A549 (cell line): ENCODE measurements around the gene TGFBRAP1. TPM values are rescaled to one million over a fixed set of nuclear protein-coding genes. Genes with fewer than 3 reads are reported as not detected.

Experiments used
- ATAC-seq, 2 experiments: fragments of 200-7000 bp in 1 of 2; fragments of >200 bp in 1 of 2; cut with Nextera tagmentation in 1 of 2; cut with Tn5 transposase in 1 of 2; 3 replicates each; pipeline versions ENCODE4 v1.8.0 to v1.9.1; 2018 to 2020; ENCODE audit warnings: mild to moderate bottlenecking in 1 of 2, moderate library complexity in 1 of 2
- CTCF ChIA-PET: fragments of 300-600 bp; sonication (Branson Sonifier 250); formaldehyde crosslinking; extraction: SDS; loops from one replicate; lab custom pipeline; 2021; ENCODE audit warnings: antibody characterized with exemption, inconsistent platforms; lab: Yijun Ruan, JAX
- POLR2A ChIA-PET: fragments of 350-600 bp; formaldehyde crosslinking; extraction: SDS; loops from one replicate; lab custom pipeline; 2021; ENCODE audit warnings: antibody characterized with exemption, inconsistent platforms; lab: Yijun Ruan, JAX
- DNase-seq, 2 experiments: peaks; one replicate each; pipeline versions ENCODE4 v3.0.0 to v3.0.0-alpha.2; 2011 to 2016; ENCODE audit warnings: low read depth in 1 of 2, low spot score in 1 of 2
- FAIRE-seq: peaks from 2 replicates; lab custom pipeline; 2011; peaks lifted over from hg19 to GRCh38; lab: Jason Lieb, UNC
- H3K27ac ChIP-seq, 2 experiments: fragments of >200 bp; sonication (Bioruptor Twin); formaldehyde crosslinking; 3 replicates each; pipeline ENCODE4 v1.5.1; 2016 to 2017
- H3K4me1 ChIP-seq: fragments of >200 bp; sonication (Bioruptor Twin); formaldehyde crosslinking; 3 replicates; pipeline ENCODE4 v1.6.1; 2016
- H3K4me2 ChIP-seq: fragments of >200 bp; sonication (Bioruptor Twin); formaldehyde crosslinking; 3 replicates; pipeline ENCODE4 v1.6.1; 2016
- H3K4me3 ChIP-seq: fragments of >200 bp; sonication (Bioruptor Twin); formaldehyde crosslinking; 3 replicates; pipeline ENCODE4 v1.5.1; 2016
- H3K9me3 ChIP-seq: fragments of >200 bp; sonication (Bioruptor Twin); formaldehyde crosslinking; 3 replicates; pipeline ENCODE4 v1.6.1; 2016
- CBX8 ChIP-seq: fragments of 200-600 bp; sonication (generic); IDR thresholded peaks from 2 replicates; pipeline ENCODE4 v1.6.1; 2016
- CEBPB ChIP-seq, 2 experiments: fragments of >200 bp in 1 of 2; sonication (Bioruptor Twin) in 1 of 2; formaldehyde crosslinking in 1 of 2; IDR thresholded peaks; 2 replicates each; pipeline ENCODE4 v1.6.1; 2012 to 2016
- CHD2 ChIP-seq: fragments of 150-350 bp; IDR thresholded peaks from 2 replicates; pipeline ENCODE4 v1.6.1; 2014; ENCODE audit warnings: low read length; ENCODE audit not compliant: partially characterized antibody
- EHF ChIP-seq: fragments of 250-450 bp; sonication (Bioruptor Pico); IDR thresholded peaks from 2 replicates; pipeline ENCODE4 v1.5.0; 2020; ENCODE audit warnings: mild to moderate bottlenecking
- EP300 ChIP-seq, 2 experiments: fragments of >200 bp; sonication (Bioruptor Twin); formaldehyde crosslinking; IDR thresholded peaks; 2 replicates in 1 of 2; 3 replicates in 1 of 2; pipeline ENCODE4 v1.6.1; 2016 to 2017
- FOSB ChIP-seq: fragments of 250-450 bp; sonication (Bioruptor Pico); IDR thresholded peaks from 2 replicates; pipeline ENCODE4 v1.5.0; 2020; ENCODE audit warnings: mild to moderate bottlenecking, moderate library complexity
- FOSL2 ChIP-seq, 2 experiments: fragments of 450-650 bp in 1 of 2; fragments of >200 bp in 1 of 2; sonication (Bioruptor Twin) in 1 of 2; formaldehyde crosslinking; IDR thresholded peaks; 2 replicates each; pipeline versions ENCODE4 v1.5.0 to v1.6.1; 2016 to 2020; ENCODE audit warnings: mild to moderate bottlenecking in 1 of 2, moderate library complexity in 1 of 2
- FOXS1 ChIP-seq: fragments of 250-450 bp; sonication (Bioruptor Pico); IDR thresholded peaks from 2 replicates; pipeline ENCODE4 v1.5.0; 2020; ENCODE audit warnings: mild to moderate bottlenecking, moderate library complexity
- GATA3 ChIP-seq: IDR thresholded peaks from 2 replicates; pipeline ENCODE4 v1.6.1; 2012; ENCODE audit warnings: borderline replicate concordance
- HDAC2 ChIP-seq: fragments of 200-600 bp; sonication (generic); IDR thresholded peaks from 2 replicates; pipeline ENCODE4 v1.6.1; 2016
- HEYL ChIP-seq: fragments of 250-450 bp; sonication (Bioruptor Pico); IDR thresholded peaks from 2 replicates; pipeline ENCODE4 v1.8.0; 2021; ENCODE audit warnings: mild to moderate bottlenecking, moderate library complexity
- HOXA7 ChIP-seq: fragments of 250-450 bp; sonication (Bioruptor Pico); IDR thresholded peaks from 2 replicates; pipeline ENCODE4 v1.5.0; 2020; ENCODE audit warnings: mild to moderate bottlenecking, moderate library complexity
- JUNB ChIP-seq: fragments of >200 bp; sonication (Bioruptor Twin); formaldehyde crosslinking; IDR thresholded peaks from 2 replicates; pipeline ENCODE4 v1.6.1; 2016
- MAX ChIP-seq: IDR thresholded peaks from 2 replicates; pipeline ENCODE4 v1.6.1; 2012
- NFE2L2 ChIP-seq: fragments of 150-350 bp; conservative IDR thresholded peaks from 2 replicates; pipeline ENCODE4 v1.6.1; 2014; ENCODE audit warnings: low read length
- NPAS2 ChIP-seq: fragments of 250-450 bp; sonication (Bioruptor Pico); IDR thresholded peaks from 2 replicates; pipeline ENCODE4 v1.8.0; 2022; ENCODE audit warnings: mild to moderate bottlenecking, moderate library complexity, borderline replicate concordance
- PHF8 ChIP-seq: fragments of 200-600 bp; sonication (generic); IDR thresholded peaks from 2 replicates; pipeline ENCODE4 v1.6.1; 2016; ENCODE audit warnings: low read depth, mild to moderate bottlenecking, antibody characterized with exemption, moderate library complexity, borderline replicate concordance
- POLR2A ChIP-seq: IDR thresholded peaks from 2 replicates; pipeline ENCODE4 v1.6.1; 2012; ENCODE audit warnings: mild to moderate bottlenecking, low read length
- RAD21 ChIP-seq, 2 experiments: fragments of >200 bp in 1 of 2; sonication (Bioruptor Twin) in 1 of 2; formaldehyde crosslinking in 1 of 2; IDR thresholded peaks in 1 of 2; conservative IDR thresholded peaks in 1 of 2; 2 replicates in 1 of 2; 3 replicates in 1 of 2; pipeline ENCODE4 v1.6.1; 2012 to 2018; ENCODE audit warnings: inconsistent platforms in 1 of 2
- RCOR1 ChIP-seq: fragments of 150-350 bp; IDR thresholded peaks from 2 replicates; pipeline ENCODE4 v1.6.1; 2014; ENCODE audit warnings: antibody characterized with exemption, low read length, low read depth
- RFX5 ChIP-seq: fragments of 450-650 bp; IDR thresholded peaks from 2 replicates; pipeline ENCODE4 v1.7.1; 2014; ENCODE audit warnings: antibody characterized with exemption, mild to moderate bottlenecking, moderate library complexity
- RNF2 ChIP-seq: fragments of 200-600 bp; sonication (generic); IDR thresholded peaks from 2 replicates; pipeline ENCODE4 v1.6.1; 2016; ENCODE audit warnings: low read depth, mild to moderate bottlenecking, antibody characterized with exemption, moderate library complexity, borderline replicate concordance
- USF2 ChIP-seq: fragments of 450-650 bp; IDR thresholded peaks from 2 replicates; pipeline ENCODE4 v1.6.1; 2014; ENCODE audit warnings: antibody characterized with exemption
- ZC3H11A ChIP-seq: fragments of 450-650 bp; IDR thresholded peaks from 2 replicates; pipeline ENCODE4 v1.6.1; 2014; ENCODE audit warnings: antibody characterized with exemption, mild to moderate bottlenecking
- ZNF302 ChIP-seq: fragments of 250-450 bp; sonication (Bioruptor Pico); IDR thresholded peaks from 2 replicates; pipeline ENCODE4 v1.9.0; 2021; ENCODE audit warnings: inconsistent platforms, mild to moderate bottlenecking, moderate library complexity
- WGBS: methylation state at CpG from one replicate; pipeline ENCODE4 v1.1.6; 2017; ENCODE audit errors: missing lambda C conversion rate; 5-methylcytosine and 5-hydroxymethylcytosine counted together
- polyA plus RNA-seq, 4 experiments: library from polyadenylated mRNA; depleted of rRNA in 3 of 4; stranded (reverse); fragments of >200 nt; fragmentation: RNase III in 1 of 4; extraction: RNeasy Plus Mini Kit Qiagen cat#74134 plus additional on column Dnase treatment in 1 of 4; gene quantifications; 2 replicates in 3 of 4; 3 replicates in 1 of 4; pipeline ENCODE4 v1.2.3, GENCODE V29; 2011 to 2017
- TF ChIP-seq, protein P1 (sequence below): fragments of >200 bp; sonication (Bioruptor Twin); formaldehyde crosslinking; IDR thresholded peaks from 3 replicates; pipeline ENCODE4 v1.5.1; 2016
- TF ChIP-seq, protein P2 (sequence below): fragments of >200 bp; sonication (Bioruptor Twin); formaldehyde crosslinking; IDR thresholded peaks from 3 replicates; pipeline ENCODE4 v1.6.1; 2016
- TF ChIP-seq, protein P3 (sequence below): IDR thresholded peaks from 2 replicates; pipeline ENCODE4 v1.6.1; 2012
- TF ChIP-seq, protein P4 (sequence below): fragments of 250-450 bp; sonication (Bioruptor Pico); IDR thresholded peaks from 2 replicates; pipeline ENCODE4 v1.5.0; 2021; ENCODE audit warnings: mild to moderate bottlenecking, moderate library complexity, borderline replicate concordance
- TF ChIP-seq, protein P5 (sequence below): fragments of >200 bp; sonication (Bioruptor Twin); formaldehyde crosslinking; IDR thresholded peaks from 2 replicates; pipeline ENCODE4 v1.6.1; 2016

TGFBRAP1 gene
- polyA plus RNA-seq, 2 of the 4 experiments (the other 2 are of a cell fraction) = 9.0 to 13.7 TPM

DNA sequence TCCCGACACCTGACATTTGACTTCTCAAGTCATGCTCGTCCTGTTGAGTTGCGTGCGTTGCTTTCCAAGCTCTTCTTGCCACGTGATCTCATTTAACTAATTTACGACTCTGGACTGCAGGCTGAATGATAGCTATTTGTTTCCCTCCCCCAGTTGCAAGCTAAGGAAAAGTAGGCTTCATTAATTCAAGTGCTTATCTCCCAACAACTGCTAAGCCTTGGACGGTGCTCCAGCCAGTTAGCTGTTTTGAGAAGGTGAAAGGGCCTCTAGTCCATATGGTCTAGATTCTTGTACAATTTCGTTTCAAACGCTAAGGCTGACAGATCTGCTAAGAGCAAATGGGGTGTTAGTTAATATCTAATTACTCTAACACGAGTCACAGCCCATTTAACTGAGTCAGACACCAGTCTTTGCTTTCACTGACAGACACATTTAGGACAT is 66.9 kb downstream of the TGFBRAP1 start:
- ChIA-PET POLR2A (no interaction called here), CTCF (interaction anchor here (1.6 kb wide), 1 partner anchor 33 kb away, joined by 3 read pairs; no protein-coding TSS in a partner anchor)
- Histone ChIP-seq H3K27ac (no peak overlapping the region), H3K4me3 (no peak overlapping the region), H3K9me3 (no peaks in the 10 kb centered on the region), H3K4me1 (no peaks in the 10 kb centered on the region), H3K4me2 (no peak overlapping the region)
- no peak for FAIRE-seq
- no peak for ATAC-seq
- 87% methylated on average over 10 of the region's 10 CpGs for WGBS
- no peak for TF ChIP-seq CBX8
- no peak for TF ChIP-seq FOSL2 (IDR thresholded peaks at IDR 0.05)
- no peak for TF ChIP-seq FOSL2 (CRISPR knock-in tag; IDR thresholded peaks at IDR 0.05)
- TF ChIP-seq RNF2 = no peak
- TF ChIP-seq, protein P1, sequence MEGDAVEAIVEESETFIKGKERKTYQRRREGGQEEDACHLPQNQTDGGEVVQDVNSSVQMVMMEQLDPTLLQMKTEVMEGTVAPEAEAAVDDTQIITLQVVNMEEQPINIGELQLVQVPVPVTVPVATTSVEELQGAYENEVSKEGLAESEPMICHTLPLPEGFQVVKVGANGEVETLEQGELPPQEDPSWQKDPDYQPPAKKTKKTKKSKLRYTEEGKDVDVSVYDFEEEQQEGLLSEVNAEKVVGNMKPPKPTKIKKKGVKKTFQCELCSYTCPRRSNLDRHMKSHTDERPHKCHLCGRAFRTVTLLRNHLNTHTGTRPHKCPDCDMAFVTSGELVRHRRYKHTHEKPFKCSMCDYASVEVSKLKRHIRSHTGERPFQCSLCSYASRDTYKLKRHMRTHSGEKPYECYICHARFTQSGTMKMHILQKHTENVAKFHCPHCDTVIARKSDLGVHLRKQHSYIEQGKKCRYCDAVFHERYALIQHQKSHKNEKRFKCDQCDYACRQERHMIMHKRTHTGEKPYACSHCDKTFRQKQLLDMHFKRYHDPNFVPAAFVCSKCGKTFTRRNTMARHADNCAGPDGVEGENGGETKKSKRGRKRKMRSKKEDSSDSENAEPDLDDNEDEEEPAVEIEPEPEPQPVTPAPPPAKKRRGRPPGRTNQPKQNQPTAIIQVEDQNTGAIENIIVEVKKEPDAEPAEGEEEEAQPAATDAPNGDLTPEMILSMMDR = no peak
- TF ChIP-seq HDAC2 = no peak
- TF ChIP-seq RCOR1 = no peak
- no peak for TF ChIP-seq ZNF302 (CRISPR knock-in tag)
- no peak for TF ChIP-seq PHF8
- TF ChIP-seq CEBPB (IDR thresholded peaks at IDR 0.05) = no peak
- no peak for TF ChIP-seq NPAS2 (CRISPR knock-in tag)
- no peak for TF ChIP-seq ZC3H11A
- no peak for TF ChIP-seq CHD2
- no peak for TF ChIP-seq JUNB
- TF ChIP-seq HOXA7 (CRISPR knock-in tag) = no peak
- no peak for TF ChIP-seq FOXS1
- TF ChIP-seq, protein P2, sequence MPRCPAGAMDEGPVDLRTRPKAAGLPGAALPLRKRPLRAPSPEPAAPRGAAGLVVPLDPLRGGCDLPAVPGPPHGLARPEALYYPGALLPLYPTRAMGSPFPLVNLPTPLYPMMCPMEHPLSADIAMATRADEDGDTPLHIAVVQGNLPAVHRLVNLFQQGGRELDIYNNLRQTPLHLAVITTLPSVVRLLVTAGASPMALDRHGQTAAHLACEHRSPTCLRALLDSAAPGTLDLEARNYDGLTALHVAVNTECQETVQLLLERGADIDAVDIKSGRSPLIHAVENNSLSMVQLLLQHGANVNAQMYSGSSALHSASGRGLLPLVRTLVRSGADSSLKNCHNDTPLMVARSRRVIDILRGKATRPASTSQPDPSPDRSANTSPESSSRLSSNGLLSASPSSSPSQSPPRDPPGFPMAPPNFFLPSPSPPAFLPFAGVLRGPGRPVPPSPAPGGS = no peak
- no peak for TF ChIP-seq EP300 (IDR thresholded peaks at IDR 0.05)
- no peak for TF ChIP-seq NFE2L2
- no peak for DNase-seq

DNA sequence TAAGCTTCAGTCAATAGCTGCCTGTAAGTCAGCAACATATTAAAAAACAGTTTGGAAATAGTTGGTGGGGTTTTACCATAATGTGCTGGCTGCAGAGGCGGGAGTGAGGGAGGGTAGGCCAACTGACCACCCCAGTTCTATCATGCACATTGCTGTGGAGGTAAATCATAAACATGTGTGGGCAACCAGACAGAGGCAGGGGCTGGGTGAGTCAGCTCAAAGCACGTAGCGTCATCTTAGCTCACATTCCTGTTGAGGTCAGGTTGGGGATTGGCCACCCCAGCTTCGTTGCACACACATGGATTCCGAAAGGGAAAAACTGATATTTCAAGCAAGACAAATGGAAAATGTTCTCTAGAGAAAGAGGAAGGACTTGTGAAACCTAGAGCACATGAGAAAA is 68.5 kb downstream of the TGFBRAP1 start:
- ChIA-PET POLR2A (no interaction called here), CTCF (interaction anchor here (1.6 kb wide), 1 partner anchor 35 kb away, joined by 3 read pairs; no protein-coding TSS in a partner anchor)
- Histone ChIP-seq H3K27ac (no peak overlapping the region), H3K4me1 (no peaks in the 10 kb centered on the region), H3K4me3 (no peak overlapping the region), H3K9me3 (no peaks in the 10 kb centered on the region), H3K4me2 (no peak overlapping the region)
- peak in 1 of 2 experiments; percentile 11 for DNase-seq
- ATAC-seq = peak; percentile 20 to 39; a peak in 1 of 6 replicates
- no peak for FAIRE-seq
- WGBS = 89% methylated on average over 5 of the region's 5 CpGs
- no peak for TF ChIP-seq EP300 (IDR thresholded peaks at IDR 0.05)
- no peak for TF ChIP-seq USF2
- TF ChIP-seq, protein P2 = no peak
- TF ChIP-seq JUNB = no peak
- no peak for TF ChIP-seq FOSL2 (IDR thresholded peaks at IDR 0.05)
- no peak for TF ChIP-seq FOSL2 (CRISPR knock-in tag; IDR thresholded peaks at IDR 0.05)
- TF ChIP-seq MAX = no peak
- no peak for TF ChIP-seq GATA3
- TF ChIP-seq, protein P3, sequence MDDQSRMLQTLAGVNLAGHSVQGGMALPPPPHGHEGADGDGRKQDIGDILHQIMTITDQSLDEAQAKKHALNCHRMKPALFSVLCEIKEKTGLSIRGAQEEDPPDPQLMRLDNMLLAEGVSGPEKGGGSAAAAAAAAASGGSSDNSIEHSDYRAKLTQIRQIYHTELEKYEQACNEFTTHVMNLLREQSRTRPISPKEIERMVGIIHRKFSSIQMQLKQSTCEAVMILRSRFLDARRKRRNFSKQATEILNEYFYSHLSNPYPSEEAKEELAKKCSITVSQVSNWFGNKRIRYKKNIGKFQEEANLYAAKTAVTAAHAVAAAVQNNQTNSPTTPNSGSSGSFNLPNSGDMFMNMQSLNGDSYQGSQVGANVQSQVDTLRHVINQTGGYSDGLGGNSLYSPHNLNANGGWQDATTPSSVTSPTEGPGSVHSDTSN = no peak
- TF ChIP-seq RFX5 = no peak
- no peak for TF ChIP-seq CEBPB (IDR thresholded peaks at IDR 0.05)
- TF ChIP-seq EHF (CRISPR knock-in tag) = no peak
- TF ChIP-seq RCOR1 = no peak
- no peak for TF ChIP-seq POLR2A
- no peak for TF ChIP-seq FOSB
- no peak for TF ChIP-seq RAD21 (conservative IDR thresholded peaks at IDR 0.05 in 1 of 2, IDR thresholded peaks at IDR 0.05 in 1 of 2)
- TF ChIP-seq, protein P4, sequence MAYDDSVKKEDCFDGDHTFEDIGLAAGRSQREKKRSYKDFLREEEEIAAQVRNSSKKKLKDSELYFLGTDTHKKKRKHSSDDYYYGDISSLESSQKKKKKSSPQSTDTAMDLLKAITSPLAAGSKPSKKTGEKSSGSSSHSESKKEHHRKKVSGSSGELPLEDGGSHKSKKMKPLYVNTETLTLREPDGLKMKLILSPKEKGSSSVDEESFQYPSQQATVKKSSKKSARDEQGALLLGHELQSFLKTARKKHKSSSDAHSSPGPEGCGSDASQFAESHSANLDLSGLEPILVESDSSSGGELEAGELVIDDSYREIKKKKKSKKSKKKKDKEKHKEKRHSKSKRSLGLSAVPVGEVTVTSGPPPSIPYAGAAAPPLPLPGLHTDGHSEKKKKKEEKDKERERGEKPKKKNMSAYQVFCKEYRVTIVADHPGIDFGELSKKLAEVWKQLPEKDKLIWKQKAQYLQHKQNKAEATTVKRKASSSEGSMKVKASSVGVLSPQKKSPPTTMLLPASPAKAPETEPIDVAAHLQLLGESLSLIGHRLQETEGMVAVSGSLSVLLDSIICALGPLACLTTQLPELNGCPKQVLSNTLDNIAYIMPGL = no peak
- TF ChIP-seq HEYL (CRISPR knock-in tag) = no peak
- TF ChIP-seq CBX8 = no peak
- TF ChIP-seq, protein P5, sequence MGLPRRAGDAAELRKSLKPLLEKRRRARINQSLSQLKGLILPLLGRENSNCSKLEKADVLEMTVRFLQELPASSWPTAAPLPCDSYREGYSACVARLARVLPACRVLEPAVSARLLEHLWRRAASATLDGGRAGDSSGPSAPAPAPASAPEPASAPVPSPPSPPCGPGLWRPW = no peak
- no peak for TF ChIP-seq HDAC2
